NB4 (cell line): ENCODE measurements around the gene RAD9B.

Source experiments
- CTCF ChIP-seq: IDR thresholded peaks from one replicate; pipeline ENCODE4 v1.5.1; 2012; ENCODE audit warnings: low read depth, low read length
- MYC ChIP-seq: IDR thresholded peaks from 2 replicates; pipeline ENCODE4 v1.6.1; 2011; ENCODE audit warnings: low read depth, low read length
- POLR2A ChIP-seq: IDR thresholded peaks from 2 replicates; pipeline ENCODE4 v1.6.1; 2011; ENCODE audit warnings: mild to moderate bottlenecking; ENCODE audit not compliant: insufficient read length; ENCODE audit errors: extremely low read depth

- TF ChIP-seq POLR2A (no peak), CTCF (no peak), MYC (no peak)
Observed at GRCh38 chr12:110543252-110543959, 41.3 kb downstream of the RAD9B start.
